Immature natural killer cell (primary cell): ENCODE results near the gene TRABD2B. TPM values are rescaled to one million over a fixed set of nuclear protein-coding genes. Genes with fewer than 3 reads are reported as not detected.

Experiments
- DNase-seq, 3 donors: peaks; one replicate each; pipeline ENCODE4 v3.0.0; 2022; ENCODE audit warnings: mixed read lengths in 1 of 3
- H3K27ac Mint-ChIP-seq, 6 donors: one replicate each; pipeline ENCODE4 v1.8.0; 2020; ENCODE audit warnings: mixed read lengths in 6 of 6, mild to moderate bottlenecking in 5 of 6, inconsistent platforms in 4 of 6, moderate library complexity in 3 of 6
- H3K27me3 Mint-ChIP-seq, 3 donors: one replicate each; pipeline ENCODE4 v1.8.0; 2020 to 2021; ENCODE audit warnings: low read depth in 3 of 3, mild to moderate bottlenecking in 3 of 3, mixed read lengths in 3 of 3, moderate library complexity in 3 of 3, inconsistent platforms in 1 of 3
- H3K36me3 Mint-ChIP-seq, 3 donors: one replicate each; pipeline ENCODE4 v1.8.0; 2020; ENCODE audit warnings: mixed read lengths in 3 of 3, inconsistent platforms in 2 of 3, mild to moderate bottlenecking in 2 of 3
- H3K4me1 Mint-ChIP-seq, 2 donors: one replicate each; pipeline ENCODE4 v1.8.0; 2020; ENCODE audit warnings: inconsistent platforms in 2 of 2, mild to moderate bottlenecking in 2 of 2, mixed read lengths in 2 of 2, moderate library complexity in 1 of 2
- H3K4me3 Mint-ChIP-seq, 5 donors: one replicate each; pipeline ENCODE4 v1.8.0; 2020; ENCODE audit warnings: mild to moderate bottlenecking in 5 of 5, mixed read lengths in 5 of 5, inconsistent platforms in 3 of 5, moderate library complexity in 3 of 5
- H3K9me3 Mint-ChIP-seq, 6 donors: one replicate each; pipeline ENCODE4 v1.8.0; 2020; ENCODE audit warnings: mild to moderate bottlenecking in 6 of 6, mixed read lengths in 6 of 6, inconsistent platforms in 4 of 6, moderate library complexity in 3 of 6
- polyA plus RNA-seq, 3 donors: library from polyadenylated mRNA; unstranded; fragments of 300-500 nt; fragmentation: Illumina TruSeq; gene quantifications; one replicate each; pipeline ENCODE4 v1.2.3, GENCODE V29; 2021

TRABD2B gene
- polyA plus RNA-seq, result not detected

- Mint-ChIP-seq H3K9me3 (no peaks in the 10 kb centered on the region), H3K4me3 (peak within 1 kb of the TSS; percentile 36 to 85 (median 57)), H3K27me3 (peaks cover 6 to 34% (median 8%) of the 10 kb centered on the region in 3 donors), H3K4me1 (peaks cover 4 to 7% of the 10 kb centered on the region in 2 donors), H3K36me3 (peaks cover 0 to 4% (median 3%) of the 10 kb centered on the region in 3 donors), H3K27ac (no peak within 1 kb of the TSS)
- DNase-seq, result peak; percentile 40 to 55 (median 52)
These were observed at the start of gene TRABD2B for GRCh38 chr1:47997289-47998200. Gene TRABD2B, minus strand, starts transcription at chr1:47997385.

- H3K4me3 Mint-ChIP-seq, result no peak overlapping the region
- no peaks in the 10 kb centered on the region for H3K9me3 Mint-ChIP-seq
- no peaks in the 10 kb centered on the region for H3K4me1 Mint-ChIP-seq
- no peak for DNase-seq
- H3K27ac Mint-ChIP-seq, result no peak overlapping the region
- H3K27me3 Mint-ChIP-seq, result peaks cover 2 to 13% (median 4%) of the 10 kb centered on the region in 3 donors
- no peaks in the 10 kb centered on the region for H3K36me3 Mint-ChIP-seq
These were observed 47.1 kb upstream of the TRABD2B start for GRCh38 chr1:48044311-48044710.

- no peak overlapping the region for H3K27ac Mint-ChIP-seq
- no peaks in the 10 kb centered on the region for H3K36me3 Mint-ChIP-seq
- H3K27me3 Mint-ChIP-seq, result peaks cover 2 to 13% (median 5%) of the 10 kb centered on the region in 3 donors
- no peaks in the 10 kb centered on the region for H3K9me3 Mint-ChIP-seq
- H3K4me3 Mint-ChIP-seq, result no peak overlapping the region
- no peak for DNase-seq
- no peaks in the 10 kb centered on the region for H3K4me1 Mint-ChIP-seq
These were observed 46.4 kb upstream of the TRABD2B start for GRCh38 chr1:48043622-48044021.

GRCh38 chr1:48040154-48040553 lies 43.0 kb upstream of the TRABD2B start:
- H3K9me3 Mint-ChIP-seq, result no peaks in the 10 kb centered on the region
- H3K27me3 Mint-ChIP-seq, result peaks cover 10 to 11% (median 11%) of the 10 kb centered on the region in 3 donors
- no peaks in the 10 kb centered on the region for H3K4me1 Mint-ChIP-seq
- no peak for DNase-seq
- no peaks in the 10 kb centered on the region for H3K36me3 Mint-ChIP-seq
- H3K27ac Mint-ChIP-seq, result no peak overlapping the region
- H3K4me3 Mint-ChIP-seq, result no peak overlapping the region

- H3K4me3 Mint-ChIP-seq, result no peak overlapping the region
- no peak overlapping the region for H3K27ac Mint-ChIP-seq
- H3K9me3 Mint-ChIP-seq, result no peaks in the 10 kb centered on the region
- DNase-seq, result no peak
- H3K4me1 Mint-ChIP-seq, result no peaks in the 10 kb centered on the region
- no peaks in the 10 kb centered on the region for H3K36me3 Mint-ChIP-seq
- peaks cover 10 to 11% (median 11%) of the 10 kb centered on the region in 3 donors for H3K27me3 Mint-ChIP-seq
These were observed 42.2 kb upstream of the TRABD2B start for GRCh38 chr1:48039088-48040054.

- no peaks in the 10 kb centered on the region for H3K36me3 Mint-ChIP-seq
- H3K4me1 Mint-ChIP-seq, result no peaks in the 10 kb centered on the region
- H3K27ac Mint-ChIP-seq, result no peak overlapping the region
- DNase-seq, result no peak
- H3K4me3 Mint-ChIP-seq, result no peak overlapping the region
- H3K27me3 Mint-ChIP-seq, result peaks cover 8 to 13% (median 10%) of the 10 kb centered on the region in 3 donors
- no peaks in the 10 kb centered on the region for H3K9me3 Mint-ChIP-seq
These were observed 41.1 kb upstream of the TRABD2B start for GRCh38 chr1:48038270-48038767.

- Mint-ChIP-seq H3K27ac (no peak overlapping the region), H3K4me1 (no peaks in the 10 kb centered on the region), H3K4me3 (no peak overlapping the region), H3K9me3 (no peaks in the 10 kb centered on the region), H3K36me3 (no peaks in the 10 kb centered on the region), H3K27me3 (peaks cover 5 to 13% (median 9%) of the 10 kb centered on the region in 3 donors)
- no peak for DNase-seq
These were observed 39.6 kb upstream of the TRABD2B start for GRCh38 chr1:48036710-48037355.

GRCh38 chr1:48035371-48036141 lies 38.4 kb upstream of the TRABD2B start:
- Mint-ChIP-seq H3K27ac (no peak overlapping the region), H3K9me3 (no peaks in the 10 kb centered on the region), H3K27me3 (peaks cover 5 to 12% (median 11%) of the 10 kb centered on the region in 3 donors), H3K4me1 (no peaks in the 10 kb centered on the region), H3K36me3 (no peaks in the 10 kb centered on the region), H3K4me3 (no peak overlapping the region)
- no peak for DNase-seq

- Mint-ChIP-seq H3K4me1 (no peaks in the 10 kb centered on the region), H3K36me3 (no peaks in the 10 kb centered on the region)
These were observed 36.4 kb upstream of the TRABD2B start for GRCh38 chr1:48033495-48034045.

GRCh38 chr1:48031676-48032075 lies 34.5 kb upstream of the TRABD2B start:
- H3K4me1 Mint-ChIP-seq, result no peaks in the 10 kb centered on the region
- H3K27me3 Mint-ChIP-seq, result peaks cover 2 to 11% (median 8%) of the 10 kb centered on the region in 3 donors
- DNase-seq, result no peak
- H3K4me3 Mint-ChIP-seq, result no peak overlapping the region
- no peaks in the 10 kb centered on the region for H3K36me3 Mint-ChIP-seq
- H3K9me3 Mint-ChIP-seq, result no peaks in the 10 kb centered on the region
- no peak overlapping the region for H3K27ac Mint-ChIP-seq

More at GRCh38 chr1:48033495-48034045, 36.4 kb upstream of the TRABD2B start:
- peaks cover 2 to 16% (median 14%) of the 10 kb centered on the region in 3 donors for H3K27me3 Mint-ChIP-seq
- no peak for DNase-seq
- no peak overlapping the region for H3K27ac Mint-ChIP-seq
- no peak overlapping the region for H3K4me3 Mint-ChIP-seq
- no peaks in the 10 kb centered on the region for H3K9me3 Mint-ChIP-seq

- H3K9me3 Mint-ChIP-seq, result no peaks in the 10 kb centered on the region
- no peak overlapping the region for H3K27ac Mint-ChIP-seq
These were observed 33.6 kb upstream of the TRABD2B start for GRCh38 chr1:48030696-48031365.

GRCh38 chr1:48030211-48030610 lies 33.0 kb upstream of the TRABD2B start:
- H3K4me3 Mint-ChIP-seq, result no peak overlapping the region

More at GRCh38 chr1:48030696-48031365, 33.6 kb upstream of the TRABD2B start:
- Mint-ChIP-seq H3K4me1 (no peaks in the 10 kb centered on the region), H3K4me3 (no peak overlapping the region), H3K36me3 (no peaks in the 10 kb centered on the region), H3K27me3 (peaks cover 2 to 11% (median 10%) of the 10 kb centered on the region in 3 donors)
- DNase-seq, result no peak

More at GRCh38 chr1:48030211-48030610, 33.0 kb upstream of the TRABD2B start:
- Mint-ChIP-seq H3K27me3 (peaks cover 0 to 9% (median 7%) of the 10 kb centered on the region in 3 donors), H3K27ac (no peak overlapping the region), H3K36me3 (no peaks in the 10 kb centered on the region), H3K4me1 (no peaks in the 10 kb centered on the region), H3K9me3 (no peaks in the 10 kb centered on the region)
- DNase-seq, result no peak
